ENCODE data around the gene GPR157.
A peak's percentile ranks its signal among the peaks of the same experiment; 100 is the strongest.

The GPR157 gene

GRCh38 chr1:9166289-9167235 is 37.7 kb upstream of the GPR157 start:
- Histone ChIP-seq H3K27me3 (no peaks in the 10 kb centered on the region), H3K36me3 (no peaks in the 10 kb centered on the region), H3K9me3 (no peaks in the 10 kb centered on the region), H3K4me3 (ENCODE audit: low read depth in 1 of 2, low read length in 1 of 2) (no peak overlapping the region), H3K4me1 (ENCODE audit: control insufficient read depth in 1 of 2, insufficient read depth in 1 of 2, low read depth in 1 of 2, low read length in 1 of 2) (no peaks in the 10 kb centered on the region), H3K27ac (no peak overlapping the region)
- TF ChIP-seq CTCF (IDR thresholded peaks at IDR 0.05), result no peak

- Histone ChIP-seq H3K4me3 (ENCODE audit: low read depth in 1 of 2, low read length in 1 of 2) (no peak overlapping the region), H3K27me3 (no peaks in the 10 kb centered on the region), H3K36me3 (no peaks in the 10 kb centered on the region), H3K4me1 (ENCODE audit: control insufficient read depth in 1 of 2, insufficient read depth in 1 of 2, low read depth in 1 of 2, low read length in 1 of 2) (no peaks in the 10 kb centered on the region), H3K9me3 (no peaks in the 10 kb centered on the region), H3K27ac (no peak overlapping the region)
- TF ChIP-seq CTCF (IDR thresholded peaks at IDR 0.05), result no peak
Measured at GRCh38 chr1:9165396-9165795, 36.5 kb upstream of the GPR157 start.

- H3K27me3 ChIP-seq, result no peaks in the 10 kb centered on the region
- no peaks in the 10 kb centered on the region for H3K9me3 ChIP-seq
- H3K4me1 ChIP-seq (ENCODE audit: control insufficient read depth in 1 of 2, insufficient read depth in 1 of 2, low read depth in 1 of 2, low read length in 1 of 2), result no peaks in the 10 kb centered on the region
- TF ChIP-seq CTCF (IDR thresholded peaks at IDR 0.05), result no peak
- no peak overlapping the region for H3K4me3 ChIP-seq (ENCODE audit: low read depth in 1 of 2, low read length in 1 of 2)
- no peak overlapping the region for H3K27ac ChIP-seq
- no peaks in the 10 kb centered on the region for H3K36me3 ChIP-seq
Measured at GRCh38 chr1:9164919-9165318, 36.0 kb upstream of the GPR157 start.

GRCh38 chr1:9164532-9164900 is 35.6 kb upstream of the GPR157 start:
- no peaks in the 10 kb centered on the region for H3K4me1 ChIP-seq (ENCODE audit: control insufficient read depth in 1 of 2, insufficient read depth in 1 of 2, low read depth in 1 of 2, low read length in 1 of 2)

GRCh38 chr1:9161963-9162362 is 33.1 kb upstream of the GPR157 start:
- Histone ChIP-seq H3K4me1 (ENCODE audit: control insufficient read depth in 1 of 2, insufficient read depth in 1 of 2, low read depth in 1 of 2, low read length in 1 of 2) (no peaks in the 10 kb centered on the region), H3K4me3 (ENCODE audit: low read depth in 1 of 2, low read length in 1 of 2) (no peak overlapping the region), H3K27me3 (no peaks in the 10 kb centered on the region), H3K27ac (no peak overlapping the region), H3K36me3 (no peaks in the 10 kb centered on the region), H3K9me3 (no peaks in the 10 kb centered on the region)
- no peak for TF ChIP-seq CTCF (IDR thresholded peaks at IDR 0.05)

More at GRCh38 chr1:9164532-9164900, 35.6 kb upstream of the GPR157 start:
- Histone ChIP-seq H3K27me3 (no peaks in the 10 kb centered on the region), H3K9me3 (no peaks in the 10 kb centered on the region), H3K4me3 (ENCODE audit: low read depth in 1 of 2, low read length in 1 of 2) (no peak overlapping the region), H3K27ac (peak overlapping the region; percentile 50), H3K36me3 (no peaks in the 10 kb centered on the region)
- no peak for TF ChIP-seq CTCF (IDR thresholded peaks at IDR 0.05)
